GM19328 (cell line): ENCODE data around the gene CDH12.
"Not testable (repeated sequence)": the region's sequence is repeated elsewhere in the genome, so short reads cannot be mapped to it uniquely, and the experiment has no call there.

Experiments used
- ATAC-seq: cut with Tn5 transposase; IDR thresholded peaks from one replicate; pipeline ENCODE4 v1.9.1; 2021; ENCODE audit warnings: mild to moderate bottlenecking, moderate library complexity; ENCODE audit not compliant: unreplicated experiment

The CDH12 gene

DNA sequence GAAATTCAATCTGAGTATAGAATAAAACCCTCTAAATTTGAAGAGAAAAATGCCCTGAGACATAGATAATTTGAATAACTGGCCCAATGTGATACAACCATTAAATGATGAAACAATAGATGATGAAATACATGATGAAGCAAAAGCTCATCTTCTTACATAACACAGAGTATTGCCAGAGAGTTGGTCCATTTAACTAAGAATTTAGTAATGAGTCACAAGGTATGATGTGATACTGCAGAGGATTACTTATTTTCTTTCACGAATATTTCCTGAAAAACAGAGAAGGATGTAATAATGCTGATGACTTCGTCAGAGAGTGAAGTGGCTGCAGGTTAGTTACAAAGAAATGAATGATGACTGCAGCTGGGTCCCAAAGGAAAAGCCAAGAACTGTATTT lies 379.3 kb downstream of the CDH12 start:
- ATAC-seq: no peak

GRCh38 chr5:22471154-22471553 lies 382.0 kb downstream of the CDH12 start:
- no peak for ATAC-seq

DNA sequence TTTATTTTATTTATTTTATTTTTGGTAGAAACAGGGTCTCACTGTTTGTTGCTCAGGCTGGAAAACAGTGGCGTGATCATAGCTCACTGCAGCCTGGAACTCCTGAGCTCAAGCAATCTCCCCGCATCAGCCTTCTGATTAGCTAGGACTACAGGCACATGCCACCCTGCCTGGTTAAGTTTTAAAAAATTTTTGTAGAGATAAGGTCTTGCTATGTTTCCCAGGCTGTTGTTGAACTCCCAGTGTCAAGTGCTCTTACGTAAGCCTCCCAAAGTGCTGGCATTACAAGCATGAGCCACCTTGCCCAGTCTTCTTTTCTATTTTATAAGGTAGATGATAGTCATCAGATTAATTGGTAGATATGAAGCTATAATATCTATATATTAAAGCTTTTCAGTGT lies 382.7 kb downstream of the CDH12 start:
- ATAC-seq: no peak

DNA sequence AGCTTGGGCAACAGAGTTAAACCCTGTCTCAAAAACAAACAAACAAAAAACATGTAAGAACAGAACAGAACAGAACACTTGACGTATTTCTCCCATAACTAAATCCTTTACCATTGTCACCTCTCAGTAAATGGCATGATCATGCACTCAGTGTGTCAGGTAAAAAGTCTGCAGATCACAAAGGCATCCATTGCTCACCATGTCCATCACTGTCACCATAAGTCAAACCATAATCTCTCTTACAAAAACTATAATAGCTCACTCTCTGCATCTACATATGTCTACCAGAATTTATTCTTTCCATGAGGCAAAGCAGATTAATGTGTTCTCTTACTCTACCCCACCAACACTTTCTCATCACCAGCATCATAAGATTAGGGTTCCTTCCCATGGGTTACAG lies 387.5 kb downstream of the CDH12 start:
- no peak for ATAC-seq

DNA sequence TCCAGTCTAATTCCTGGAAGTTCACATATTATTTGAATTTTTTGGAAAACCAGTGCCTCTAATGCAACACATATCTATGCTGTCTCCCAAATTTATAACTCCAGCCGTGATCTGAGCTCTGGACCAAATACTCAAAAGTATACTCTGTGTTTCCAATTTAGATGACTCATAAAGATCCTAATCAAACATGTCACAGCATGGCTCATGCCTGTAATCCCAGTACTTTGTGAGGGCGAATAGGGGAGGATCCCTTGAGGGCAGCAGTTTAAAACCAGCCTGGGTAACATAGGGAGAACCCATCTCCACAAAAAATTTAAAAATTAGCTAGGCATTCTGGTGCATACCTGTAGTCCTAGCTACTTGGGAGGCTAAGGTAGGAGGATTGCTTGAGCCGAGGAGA lies 388.0 kb downstream of the CDH12 start:
- no peak for ATAC-seq

- ATAC-seq: no peak
These were observed 393.0 kb downstream of the CDH12 start for GRCh38 chr5:22460189-22460588.

- no peak for ATAC-seq
These were observed 420.2 kb downstream of the CDH12 start for GRCh38 chr5:22432905-22433304.

- ATAC-seq: no peak
These were observed 421.3 kb downstream of the CDH12 start for GRCh38 chr5:22431840-22432239.

DNA sequence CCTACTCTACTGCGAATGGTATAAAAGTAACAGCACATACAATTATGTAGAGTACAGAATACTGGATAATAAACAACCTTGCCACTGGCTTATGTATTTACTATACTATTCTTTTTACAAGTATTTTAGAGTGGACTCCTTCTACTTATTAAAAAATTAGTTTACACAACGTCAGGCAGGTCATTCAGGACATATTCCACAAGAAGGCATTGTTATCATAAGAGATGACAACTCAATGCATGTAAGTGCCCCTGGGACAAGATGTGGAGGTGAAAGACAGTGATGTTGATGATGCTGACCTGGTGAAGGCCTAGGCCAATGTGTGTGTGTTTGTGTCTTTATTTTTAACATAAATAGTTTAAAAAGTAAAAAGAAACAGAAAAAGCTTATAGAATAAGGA lies 421.7 kb downstream of the CDH12 start:
- no peak for ATAC-seq

- no peak for ATAC-seq
These were observed 441.4 kb downstream of the CDH12 start for GRCh38 chr5:22411554-22412349.

GRCh38 chr5:22391956-22392355 lies 461.2 kb downstream of the CDH12 start:
- no peak for ATAC-seq

GRCh38 chr5:22390888-22391287 lies 462.3 kb downstream of the CDH12 start:
- no peak for ATAC-seq

DNA sequence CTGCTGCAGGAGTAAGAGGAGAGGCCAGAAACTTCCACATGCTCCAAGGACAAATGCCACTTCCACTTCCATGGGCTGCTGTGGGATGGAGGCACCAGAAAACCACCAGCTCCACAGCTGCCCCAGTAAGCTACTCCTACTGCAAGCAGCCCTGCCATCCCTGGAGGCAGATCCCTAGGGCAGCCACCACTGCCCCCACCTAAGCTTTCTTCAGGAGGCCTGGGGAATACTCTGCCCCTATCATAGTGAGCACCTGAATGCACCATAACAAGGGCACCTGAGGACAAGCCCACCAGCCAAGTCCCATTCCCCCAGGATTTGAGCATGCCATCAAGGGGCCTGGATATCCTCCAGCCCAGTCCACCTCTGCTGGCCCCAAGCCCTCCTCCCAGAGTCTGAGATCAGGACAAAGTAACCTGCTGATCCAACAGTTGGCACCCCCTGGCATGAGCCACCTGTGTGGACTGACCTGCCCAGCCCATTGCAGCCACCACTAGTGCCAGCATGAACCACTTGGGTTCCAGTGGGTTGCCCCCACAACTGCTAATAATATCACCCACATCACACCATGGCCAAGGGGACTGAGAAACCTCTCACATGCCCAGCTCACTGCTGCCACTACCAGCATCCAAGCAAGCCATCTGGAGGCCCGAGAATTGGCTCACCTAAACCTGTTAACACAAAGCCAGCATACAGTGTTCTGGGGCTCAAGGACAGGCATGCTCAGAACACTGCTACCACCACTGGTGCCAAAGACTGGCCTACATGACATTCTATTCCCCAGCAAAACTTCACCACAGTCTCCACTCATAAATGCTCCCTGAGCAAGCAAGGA lies 480.1 kb downstream of the CDH12 start:
- ATAC-seq: no peak

DNA sequence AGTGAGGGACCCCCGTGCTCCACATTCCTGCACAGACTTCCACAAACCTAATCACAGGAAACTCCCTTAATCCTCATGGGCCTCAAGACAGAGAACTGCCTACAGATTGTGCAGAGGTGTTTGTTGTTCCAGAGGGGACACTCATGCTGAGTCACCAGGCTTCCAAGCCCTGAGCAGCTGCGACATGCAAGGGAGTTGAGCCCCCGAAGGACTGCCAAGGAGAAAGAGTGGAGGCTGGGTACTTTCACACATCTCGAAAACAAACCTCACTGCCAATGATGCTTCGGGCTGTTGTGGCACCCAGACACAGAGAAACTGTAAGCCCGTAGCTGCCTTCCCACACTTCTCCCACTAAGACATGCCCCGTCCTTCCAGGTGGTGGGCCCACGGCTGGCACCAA lies 480.8 kb downstream of the CDH12 start:
- ATAC-seq: no peak

DNA sequence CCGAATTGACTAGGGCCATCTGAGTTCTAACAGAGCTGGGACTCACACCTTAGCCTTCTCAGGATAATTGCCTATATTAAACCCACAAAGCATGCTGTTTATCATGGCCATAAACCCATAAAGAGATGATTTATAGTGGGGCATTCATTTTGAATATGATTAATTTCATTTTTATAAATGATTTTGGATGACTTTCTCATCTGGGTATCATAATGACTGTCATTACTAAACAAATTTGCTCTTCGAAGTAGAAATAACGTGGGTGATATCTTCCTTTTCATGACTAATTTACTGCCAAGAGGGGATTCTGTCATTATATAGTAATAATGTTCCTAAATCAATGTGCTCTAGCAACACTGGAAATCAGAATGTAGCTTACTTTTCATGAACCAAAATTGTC lies 498.2 kb downstream of the CDH12 start:
- no peak for ATAC-seq

DNA sequence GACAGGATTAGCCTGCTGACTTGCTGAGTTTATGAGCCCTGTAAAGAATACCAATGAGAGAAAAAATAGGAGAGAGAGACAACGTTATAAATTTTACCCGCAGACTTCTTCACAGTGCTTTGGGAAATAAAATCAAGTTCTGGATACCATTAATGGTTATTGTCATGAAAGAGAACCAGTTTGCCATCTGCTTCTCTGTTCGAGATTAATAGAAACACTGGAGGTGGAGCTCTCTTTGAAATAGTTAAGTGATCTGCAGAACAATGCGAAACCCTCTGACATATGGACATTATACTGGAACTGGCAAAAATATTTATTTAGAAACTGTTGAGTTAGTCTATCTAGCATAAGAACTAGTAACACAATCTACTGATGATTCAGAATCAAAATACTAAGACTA lies 500.7 kb downstream of the CDH12 start:
- no peak for ATAC-seq

- no peak for ATAC-seq
These were observed 502.0 kb downstream of the CDH12 start for GRCh38 chr5:22351178-22351577.

DNA sequence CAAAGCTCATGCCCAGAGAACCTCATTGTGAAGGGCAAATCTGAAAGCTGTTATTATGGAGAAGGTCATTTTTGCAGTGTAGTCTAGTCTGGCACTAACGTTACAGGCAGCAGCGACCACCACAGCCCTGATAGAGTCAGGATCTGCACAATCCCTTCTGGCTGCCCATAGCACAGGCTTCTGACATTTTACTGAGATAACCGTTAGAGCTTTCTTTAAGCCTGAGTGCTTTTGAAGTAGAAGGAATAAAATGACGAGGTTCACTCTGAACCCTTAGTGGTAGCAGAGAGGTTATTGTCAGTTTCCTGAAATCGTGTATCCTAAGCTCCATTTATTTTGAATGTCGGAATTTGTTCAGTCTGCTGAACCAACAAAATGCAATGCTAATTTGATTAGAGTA lies 505.1 kb downstream of the CDH12 start:
- no peak for ATAC-seq

- ATAC-seq: no peak
These were observed 509.1 kb downstream of the CDH12 start for GRCh38 chr5:22344000-22344399.

GRCh38 chr5:22341406-22341805 lies 511.7 kb downstream of the CDH12 start:
- ATAC-seq: no peak

DNA sequence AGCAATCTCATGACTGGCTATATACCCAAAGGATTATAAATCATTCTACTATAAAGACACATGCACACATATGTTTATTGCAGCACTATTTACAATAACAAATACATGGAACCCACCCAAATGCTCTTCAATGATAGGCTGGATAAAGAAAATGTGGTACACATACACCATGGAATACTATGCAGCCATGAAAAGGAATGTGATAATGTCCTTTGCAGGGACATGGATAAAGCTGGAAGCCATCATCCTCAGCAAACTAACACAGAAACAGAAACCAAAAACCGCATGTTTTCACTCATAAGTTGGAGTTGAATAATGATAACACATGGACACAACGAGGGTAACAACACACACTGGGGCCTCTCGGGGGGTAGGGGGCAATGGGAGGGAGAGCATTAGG lies 520.2 kb downstream of the CDH12 start:
- not testable (repeated sequence) for ATAC-seq

GRCh38 chr5:22329683-22330082 lies 523.5 kb downstream of the CDH12 start:
- ATAC-seq: no peak
